K562 (cell line): ENCODE measurements around the gene TMEM215. TPM values are rescaled to one million over a fixed set of nuclear protein-coding genes. Genes with fewer than 3 reads are reported as not detected.

Experiments used
- ATAC-seq: fragments of 200-7000 bp; cut with Tn5 transposase; 3 replicates; pipeline ENCODE4 v1.9.1; 2020; ENCODE audit warnings: moderate library complexity
- BruUV-seq: library from RNA; stranded (reverse); fragments of 400-500 nt; replicated peaks from 2 replicates; lab custom pipeline; 2021; lab: Mats Ljungman, UMichigan
- CTCF ChIA-PET: fragments of 300-600 bp; formaldehyde crosslinking; extraction: SDS; loops from one replicate; lab custom pipeline; 2021; ENCODE audit warnings: low intra/inter-chr PET ratio; lab: Yijun Ruan, JAX
- POLR2A ChIA-PET: fragments of 300-600, 350-650 bp; sonication (Branson Sonifier 250); formaldehyde crosslinking; extraction: SDS; loops from one replicate; lab custom pipeline; 2021; ENCODE audit warnings: antibody characterized with exemption, inconsistent platforms; lab: Yijun Ruan, JAX
- DNase-seq, 4 experiments: peaks; one replicate each; pipeline versions ENCODE4 v3.0.0 to v3.0.0-alpha.2; 2011 to 2018; ENCODE audit warnings: low spot score in 3 of 4, mixed read lengths in 3 of 4; ENCODE audit errors: extremely low read depth in 1 of 4
- FAIRE-seq: peaks from 2 replicates; lab custom pipeline; 2011; peaks lifted over from hg19 to GRCh38; lab: Jason Lieb, UNC
- H2AFZ ChIP-seq: 2 replicates; pipeline ENCODE4 v1.6.0; 2011; ENCODE audit warnings: low read depth, low read length, control low read depth, inconsistent platforms
- H3K27ac ChIP-seq: fragments of 200-600 bp; 3 replicates; pipeline ENCODE4 v1.8.0; 2011; ENCODE audit warnings: low read depth, mild to moderate bottlenecking, control low read depth, inconsistent platforms, low read length, moderate library complexity, mixed read lengths; ENCODE audit errors: extremely low read depth
- H3K27me3 ChIP-seq, 2 experiments: fragments of 300-600 bp in 1 of 2; 2 replicates in 1 of 2; 3 replicates in 1 of 2; pipeline versions ENCODE4 v1.6.0 to v1.8.0; 2011; ENCODE audit warnings: inconsistent platforms in 2 of 2, low read length in 2 of 2, mild to moderate bottlenecking in 1 of 2, mixed read lengths in 1 of 2, moderate library complexity in 1 of 2; ENCODE audit not compliant: control insufficient read depth in 2 of 2, insufficient read depth in 2 of 2
- H3K36me3 ChIP-seq: fragments of 300-600 bp; 3 replicates; pipeline ENCODE4 v1.8.0; 2011; ENCODE audit warnings: mild to moderate bottlenecking, low read length, inconsistent platforms; ENCODE audit not compliant: control insufficient read depth, insufficient read depth
- H3K4me1 ChIP-seq, 2 experiments: fragments of 200-600 bp in 1 of 2; replicated peaks in 1 of 2; 2 replicates in 1 of 2; 3 replicates in 1 of 2; pipeline versions ENCODE4 v1.5.1 to v1.8.0; 2011; ENCODE audit warnings: inconsistent platforms in 2 of 2, low read length in 2 of 2, mild to moderate bottlenecking in 1 of 2, mixed read lengths in 1 of 2, moderate library complexity in 1 of 2; ENCODE audit not compliant: control insufficient read depth in 2 of 2, insufficient read depth in 2 of 2
- H3K4me2 ChIP-seq: 2 replicates; pipeline ENCODE4 v1.6.1; 2011; ENCODE audit warnings: low read length, control low read depth, inconsistent platforms, mixed read lengths; ENCODE audit not compliant: insufficient read depth
- H3K4me3 ChIP-seq: fragments of 200-600 bp; sonication (generic), shearing (Covaris generic); 2 replicates; pipeline ENCODE4 v1.5.1; 2016; ENCODE audit warnings: control low read depth, inconsistent platforms
- H3K79me2 ChIP-seq: fragments of 200-600 bp; 3 replicates; pipeline ENCODE4 v1.8.0; 2011; ENCODE audit warnings: low read length, inconsistent platforms; ENCODE audit not compliant: control insufficient read depth, insufficient read depth
- H3K9ac ChIP-seq, 2 experiments: 2 replicates each; pipeline versions ENCODE4 v1.6.0 to v1.6.1; 2011; ENCODE audit warnings: low read depth in 2 of 2, low read length in 2 of 2, control low read depth in 1 of 2, inconsistent platforms in 1 of 2, mild to moderate bottlenecking in 1 of 2, mixed read lengths in 1 of 2; ENCODE audit not compliant: insufficient read depth in 1 of 2
- H3K9me1 ChIP-seq: one replicate; pipeline ENCODE4 v1.6.0; 2011; ENCODE audit warnings: inconsistent platforms, mild to moderate bottlenecking, low read length, moderate library complexity; ENCODE audit not compliant: control insufficient read depth, insufficient read depth
- H3K9me3 ChIP-seq: replicated peaks from 2 replicates; pipeline ENCODE4 v1.5.1; 2011; ENCODE audit warnings: low read depth, low read length, inconsistent platforms; ENCODE audit not compliant: control insufficient read depth, insufficient read depth
- H4K20me1 ChIP-seq: replicated peaks from 2 replicates; pipeline ENCODE4 v1.6.1; 2011; ENCODE audit warnings: low read length, inconsistent platforms, mixed read lengths; ENCODE audit not compliant: control insufficient read depth, insufficient read depth
- BCLAF1 ChIP-seq, 2 experiments: fragments of 450-650 bp in 1 of 2; IDR thresholded peaks; 2 replicates each; pipeline ENCODE4 v1.6.1; 2011 to 2017; ENCODE audit warnings: low read depth in 2 of 2, antibody characterized with exemption in 1 of 2, borderline replicate concordance in 1 of 2, low read length in 1 of 2, mild to moderate bottlenecking in 1 of 2, mixed read lengths in 1 of 2; ENCODE audit not compliant: control insufficient read depth in 1 of 2
- CBFA2T3 ChIP-seq: fragments of 450-650 bp; IDR thresholded peaks from 2 replicates; pipeline ENCODE4 v1.6.1; 2017
- ELF4 ChIP-seq: fragments of 450-650 bp; formaldehyde crosslinking; IDR thresholded peaks from 2 replicates; pipeline ENCODE4 v1.4.0; 2022; ENCODE audit warnings: missing genetic modification characterization
- ETV6 ChIP-seq, 3 experiments: fragments of 150-350 bp in 1 of 3; sonication (generic) in 1 of 3; formaldehyde crosslinking in 1 of 3; IDR thresholded peaks; 2 replicates each; pipeline versions ENCODE4 v1.6.1 to v1.8.0; 2014 to 2022; ENCODE audit warnings: borderline replicate concordance in 2 of 3, low read depth in 2 of 3, antibody characterized with exemption in 1 of 3, low read length in 1 of 3, mild to moderate bottlenecking in 1 of 3, missing genetic modification reagents in 1 of 3
- FOXP1 ChIP-seq: sonication (generic); formaldehyde crosslinking; IDR thresholded peaks from 2 replicates; pipeline ENCODE4 v1.8.0; 2022; ENCODE audit warnings: mild to moderate bottlenecking, missing genetic modification reagents
- KLF6 ChIP-seq: fragments of 250-450 bp; sonication (Bioruptor Pico); IDR thresholded peaks from 2 replicates; pipeline ENCODE4 v1.4.0; 2020; ENCODE audit warnings: mild to moderate bottlenecking, moderate library complexity, borderline replicate concordance
- MYBL2 ChIP-seq, 2 experiments: fragments of 450-650 bp in 1 of 2; sonication (generic) in 1 of 2; formaldehyde crosslinking in 1 of 2; IDR thresholded peaks; 2 replicates each; pipeline versions ENCODE4 v1.6.1 to v1.8.1; 2017 to 2022; ENCODE audit warnings: borderline replicate concordance in 1 of 2, inconsistent platforms in 1 of 2, low read depth in 1 of 2, mild to moderate bottlenecking in 1 of 2, missing genetic modification reagents in 1 of 2, moderate library complexity in 1 of 2
- POU5F1 ChIP-seq: fragments of 150-350 bp; IDR thresholded peaks from 2 replicates; pipeline ENCODE4 v1.6.1; 2014; ENCODE audit warnings: borderline replicate concordance, low read length, low read depth, mild to moderate bottlenecking; ENCODE audit not compliant: partially characterized antibody
- SLC30A9 ChIP-seq: fragments of 250-450 bp; sonication (Bioruptor Pico); IDR thresholded peaks from 2 replicates; pipeline ENCODE4 v1.8.0; 2022; ENCODE audit warnings: mild to moderate bottlenecking, moderate library complexity
- U2AF2 ChIP-seq: fragments of 200-400 bp; formaldehyde crosslinking; optimal IDR thresholded peaks from 2 replicates; pipeline ENCODE3; 2017; ENCODE audit warnings: low read depth, mild to moderate bottlenecking, low read length
- ZFP1 ChIP-seq: fragments of 450-650 bp; formaldehyde crosslinking; IDR thresholded peaks from 2 replicates; pipeline ENCODE4 v1.4.0; 2020; ENCODE audit warnings: mild to moderate bottlenecking, mixed read lengths
- ZNF324 ChIP-seq: fragments of 250-450 bp; sonication (Bioruptor Pico); IDR thresholded peaks from 2 replicates; pipeline ENCODE4 v1.4.0; 2020; ENCODE audit warnings: mild to moderate bottlenecking
- ZNF41 ChIP-seq: fragments of 250-450 bp; sonication (Bioruptor Pico); conservative IDR thresholded peaks from 2 replicates; pipeline ENCODE4 v1.4.0; 2020; ENCODE audit warnings: mild to moderate bottlenecking
- WGBS: fragments of 100-300 bp; shearing (Covaris generic); methylation state at CpG from one replicate; pipeline ENCODE4 v1.1.6; 2016; ENCODE audit warnings: low coverage, mixed read lengths; ENCODE audit not compliant: insufficient coverage; ENCODE audit errors: missing lambda C conversion rate; 5-methylcytosine and 5-hydroxymethylcytosine counted together
- in situ Hi-C: fragments of 300-500 bp; cut with MboI; formaldehyde crosslinking; loops from 4 replicates; pipeline ENCODE4 v1.15.0; 2018; ENCODE audit warnings: inconsistent platforms, mixed read lengths
- intact Hi-C: fragments of 100-400 bp; cut with micrococcal nuclease; formaldehyde crosslinking; loops from 2 replicates; pipeline ENCODE4 v1.14.2; 2022
- polyA plus RNA-seq, 8 experiments: library from polyadenylated mRNA; depleted of rRNA in 4 of 8; stranded (reverse) in 5 of 8; unstranded in 3 of 8; fragments of >200 nt; fragmentation: Nextera tagmentation in 2 of 8; fragmentation: Illumina TruSeq in 1 of 8; extraction: Ambion mirVana in 2 of 8; extraction: Trizol in 1 of 8; gene quantifications; 2 replicates each; pipeline versions ENCODE4 v1.2.1 to v1.2.3, GENCODE V29; 2011 to 2014; ENCODE audit warnings: inconsistent platforms in 1 of 8, missing spikeins in 1 of 8
- total RNA-seq, 7 experiments: library from RNA; depleted of rRNA in 6 of 7; stranded (reverse); fragments of >200 nt in 6 of 7; fragmentation: Illumina TruSeq in 2 of 7; extraction: Trizol in 2 of 7; gene quantifications; 2 replicates each; pipeline versions ENCODE4 v1.2.1 to v1.2.3, GENCODE V29; 2011 to 2021; ENCODE audit warnings: low replicate concordance in 1 of 7

Gene TMEM215
- total and polyA plus RNA-seq, 9 of the 15 experiments (the other 6 are each of a cell fraction or from before 2014, with no cell fraction given), result not detected

- no peak overlapping the region for H3K4me3 ChIP-seq
- H2AFZ ChIP-seq, result no peak overlapping the region
- no peaks in the 10 kb centered on the region for H3K9me3 ChIP-seq
- TF ChIP-seq ZFP1 (CRISPR knock-in tag) (no peak), ETV6 (IDR thresholded peaks at IDR 0.05; ENCODE audit: borderline replicate concordance in 1 of 2, low read depth in 2 of 2, low read length in 1 of 2) (no peak), ETV6 (CRISPR knock-in tag; IDR thresholded peaks at IDR 0.05; ENCODE audit: borderline replicate concordance) (no peak), MYBL2 (IDR thresholded peaks at IDR 0.05; ENCODE audit: low read depth) (no peak), MYBL2 (CRISPR knock-in tag; IDR thresholded peaks at IDR 0.05; ENCODE audit: borderline replicate concordance) (no peak), FOXP1 (CRISPR knock-in tag) (no peak)
- no peaks in the 10 kb centered on the region for H3K36me3 ChIP-seq
- H3K4me1 ChIP-seq, result no peaks in the 10 kb centered on the region
- H3K4me2 ChIP-seq, result no peak overlapping the region
- POLR2A ChIA-PET, result interaction anchor here (0.7 kb wide), 1 partner anchor 1767 kb away, joined by 3 read pairs; no protein-coding TSS in a partner anchor
- no peak overlapping the region for H3K27ac ChIP-seq
- H4K20me1 ChIP-seq, result no peaks in the 10 kb centered on the region
- H3K9me1 ChIP-seq, result no peaks in the 10 kb centered on the region
- in situ Hi-C loops, result no loop called here
- H3K27me3 ChIP-seq, result no peaks in the 10 kb centered on the region; a peak in 4 of 5 replicates
- CTCF ChIA-PET, result no interaction called here
- intact Hi-C loops, result no loop called here
- DNase-seq, result no peak
- no peaks in the 10 kb centered on the region for H3K79me2 ChIP-seq
- no peak overlapping the region for H3K9ac ChIP-seq
- no peak for ATAC-seq
- no TSS peak for BruUV-seq
- 6% methylated on average over 2 of the region's 2 CpGs for WGBS
- no peak for FAIRE-seq
Measured at GRCh38 chr9:32825203-32825602, 41.9 kb downstream of the TMEM215 start.

DNA sequence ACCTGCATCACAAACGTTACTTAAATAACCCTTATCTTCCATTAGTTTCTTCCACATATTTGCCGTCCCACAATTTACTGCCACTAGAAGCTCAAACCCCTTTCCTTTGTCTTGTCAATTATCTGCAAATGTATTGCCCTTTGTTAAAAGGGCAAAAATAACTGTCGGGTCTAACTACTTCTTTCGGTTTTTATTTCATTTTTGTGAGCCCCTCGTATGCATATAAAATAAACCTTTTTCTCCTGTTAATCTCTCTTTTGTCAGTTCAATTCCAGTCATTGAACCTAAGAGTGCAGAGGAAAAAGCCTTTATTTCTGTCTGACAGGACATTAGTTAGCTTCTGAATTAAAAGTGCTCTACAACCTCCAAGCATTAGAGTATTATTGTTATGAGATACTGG is 45.5 kb downstream of the TMEM215 start:
- Histone ChIP-seq H3K4me2 (no peak overlapping the region), H3K9me3 (no peaks in the 10 kb centered on the region), H3K79me2 (no peaks in the 10 kb centered on the region), H2AFZ (no peak overlapping the region), H3K27me3 (no peaks in the 10 kb centered on the region; a peak in 4 of 5 replicates), H3K4me1 (no peaks in the 10 kb centered on the region), H3K9ac (no peak overlapping the region), H3K27ac (no peak overlapping the region), H3K4me3 (no peak overlapping the region), H3K36me3 (no peaks in the 10 kb centered on the region), H3K9me1 (no peaks in the 10 kb centered on the region), H4K20me1 (no peaks in the 10 kb centered on the region)
- no TSS peak for BruUV-seq
- ATAC-seq (no peak), DNase-seq (no peak), FAIRE-seq (no peak)
- CTCF ChIA-PET, result no interaction called here
- in situ Hi-C loops (no loop called here), intact Hi-C loops (no loop called here)
- WGBS, result 10% methylated on average over 5 of the region's 5 CpGs
- POLR2A ChIA-PET, result no interaction called here
- no peak for TF ChIP-seq ZNF324 (CRISPR knock-in tag)
- no peak for TF ChIP-seq BCLAF1 (IDR thresholded peaks at IDR 0.05; ENCODE audit: borderline replicate concordance in 1 of 2, control insufficient read depth in 1 of 2, low read depth in 2 of 2, low read length in 1 of 2)
- no peak for TF ChIP-seq ELF4 (CRISPR knock-in tag)
- TF ChIP-seq CBFA2T3, result no peak
- TF ChIP-seq ZNF41, result no peak
- no peak for TF ChIP-seq KLF6
- TF ChIP-seq SLC30A9 (CRISPR knock-in tag), result no peak
- no peak for TF ChIP-seq U2AF2
- no peak for TF ChIP-seq POU5F1
